Transverse colon (tissue), 4 donors: ENCODE results near the gene VAV2.

Source experiments
- POLR2A ChIP-seq: fragments of 450-650 bp; IDR thresholded peaks from one replicate; pipeline ENCODE4 v1.6.1; 2016; ENCODE audit warnings: antibody characterized with exemption, mild to moderate bottlenecking, moderate library complexity
- POLR2AphosphoS5 ChIP-seq, 3 donors: sonication (generic); formaldehyde crosslinking; IDR thresholded peaks; one replicate each; pipeline ENCODE4 v1.6.1; 2016; ENCODE audit warnings: antibody characterized with exemption in 3 of 3
- TF ChIP-seq, protein P1 (sequence below), 5 experiments: fragments of 200-600 bp in 3 of 5; fragments of 450-650 bp in 2 of 5; sonication (generic) in 3 of 5; IDR thresholded peaks; 1 replicate in 2 of 5; 2 replicates in 3 of 5; pipeline ENCODE4 v1.5.1; 2016 to 2017; ENCODE audit warnings: antibody characterized with exemption in 5 of 5, inconsistent platforms in 3 of 5, mild to moderate bottlenecking in 2 of 5, moderate library complexity in 1 of 5

DNA sequence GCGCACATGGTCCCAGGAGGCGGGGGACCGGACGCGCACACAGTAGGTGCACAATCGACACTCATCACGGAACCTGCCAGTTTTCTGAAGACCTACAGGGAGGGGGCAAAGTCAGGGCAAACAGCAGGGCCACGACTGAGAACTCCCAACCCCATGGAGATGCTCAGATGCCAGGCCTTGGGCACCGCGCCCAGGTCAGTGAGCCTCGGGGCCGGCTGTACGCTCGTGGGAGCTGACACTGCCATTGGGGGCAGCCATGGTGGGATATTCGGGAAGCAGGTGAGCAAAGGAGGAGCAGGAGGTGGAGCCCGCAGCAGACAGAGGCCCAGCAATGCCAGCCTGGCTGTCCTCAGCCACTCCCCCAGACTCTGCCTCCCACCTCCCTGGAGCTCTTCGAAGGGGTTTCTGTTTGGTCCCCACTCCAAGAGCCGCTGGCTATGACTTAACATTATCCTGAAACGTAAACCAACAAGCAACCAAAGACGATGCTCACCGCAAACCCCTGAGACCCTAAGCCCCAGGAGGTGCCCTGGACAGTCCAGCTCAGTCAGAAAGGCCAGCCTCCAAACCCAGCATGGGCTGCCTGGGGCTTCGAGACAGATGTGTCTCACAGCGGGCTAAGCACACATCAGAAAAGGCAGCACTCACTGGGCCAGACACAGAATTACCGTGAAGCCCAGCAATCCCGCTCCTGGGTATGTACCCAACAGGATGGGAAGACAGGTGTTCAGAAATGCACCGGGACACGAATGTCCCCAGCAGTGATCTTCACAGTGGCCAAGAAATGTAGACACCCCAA lies 78.4 kb downstream of the VAV2 start:
- no peak for TF ChIP-seq POLR2AphosphoS5 (IDR thresholded peaks at IDR 0.05)
- TF ChIP-seq, protein P1, sequence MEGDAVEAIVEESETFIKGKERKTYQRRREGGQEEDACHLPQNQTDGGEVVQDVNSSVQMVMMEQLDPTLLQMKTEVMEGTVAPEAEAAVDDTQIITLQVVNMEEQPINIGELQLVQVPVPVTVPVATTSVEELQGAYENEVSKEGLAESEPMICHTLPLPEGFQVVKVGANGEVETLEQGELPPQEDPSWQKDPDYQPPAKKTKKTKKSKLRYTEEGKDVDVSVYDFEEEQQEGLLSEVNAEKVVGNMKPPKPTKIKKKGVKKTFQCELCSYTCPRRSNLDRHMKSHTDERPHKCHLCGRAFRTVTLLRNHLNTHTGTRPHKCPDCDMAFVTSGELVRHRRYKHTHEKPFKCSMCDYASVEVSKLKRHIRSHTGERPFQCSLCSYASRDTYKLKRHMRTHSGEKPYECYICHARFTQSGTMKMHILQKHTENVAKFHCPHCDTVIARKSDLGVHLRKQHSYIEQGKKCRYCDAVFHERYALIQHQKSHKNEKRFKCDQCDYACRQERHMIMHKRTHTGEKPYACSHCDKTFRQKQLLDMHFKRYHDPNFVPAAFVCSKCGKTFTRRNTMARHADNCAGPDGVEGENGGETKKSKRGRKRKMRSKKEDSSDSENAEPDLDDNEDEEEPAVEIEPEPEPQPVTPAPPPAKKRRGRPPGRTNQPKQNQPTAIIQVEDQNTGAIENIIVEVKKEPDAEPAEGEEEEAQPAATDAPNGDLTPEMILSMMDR (IDR thresholded peaks at IDR 0.05), result no peak
- TF ChIP-seq POLR2A, result no peak
